ENCODE data around the gene TRPC3. TPM values are rescaled to one million over a fixed set of nuclear protein-coding genes. Genes with fewer than 3 reads are reported as not detected.
"Not testable (repeated sequence)": the region's sequence is repeated elsewhere in the genome, so short reads cannot be mapped to it uniquely, and the experiment has no call there.

Gene TRPC3
- total RNA-seq, 1 donor from 2014 or later, result 0.82 TPM

DNA sequence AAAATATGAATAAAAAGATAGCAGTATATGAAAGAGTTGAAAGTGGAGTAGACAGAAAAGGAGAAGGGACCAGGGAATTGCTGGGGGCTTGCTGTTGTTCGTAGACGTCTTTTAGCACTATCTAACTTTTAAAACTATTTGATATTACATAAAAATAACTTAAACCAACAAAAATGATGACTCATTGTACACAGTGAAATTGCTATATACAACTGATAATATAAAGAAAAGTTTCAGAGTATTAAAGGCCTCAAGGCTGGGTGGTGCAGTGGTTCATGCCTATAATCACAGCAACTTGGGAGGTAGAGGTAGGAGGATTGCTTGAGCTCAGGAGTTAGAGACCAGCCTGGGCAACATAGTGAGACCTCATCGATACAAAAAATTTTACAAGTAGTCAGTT is 5.2 kb downstream of the TRPC3 start:
- no peak for DNase-seq

- no peak for DNase-seq
These were observed 7.9 kb downstream of the TRPC3 start for GRCh38 chr4:121943941-121944340.

DNA sequence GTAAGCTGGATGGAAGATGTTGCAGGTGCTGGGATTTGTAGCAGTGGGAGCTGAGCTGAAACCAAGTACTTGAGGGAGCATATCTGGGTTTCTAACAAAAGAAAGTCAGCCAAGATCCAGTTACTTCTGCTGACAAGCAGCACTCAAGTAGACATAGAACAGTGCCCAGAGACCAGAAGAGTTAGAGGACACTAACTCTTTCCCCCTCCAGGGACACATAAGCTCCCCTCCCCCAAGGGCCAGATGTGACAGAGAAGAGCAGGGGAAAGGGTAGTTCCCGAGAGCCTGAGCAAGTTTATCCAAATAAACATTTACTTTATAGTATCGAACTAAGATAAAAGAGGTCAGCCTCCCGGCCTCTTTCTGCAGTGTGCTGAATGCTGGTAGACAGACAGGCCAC is 12.2 kb downstream of the TRPC3 start:
- DNase-seq, result no peak

DNA sequence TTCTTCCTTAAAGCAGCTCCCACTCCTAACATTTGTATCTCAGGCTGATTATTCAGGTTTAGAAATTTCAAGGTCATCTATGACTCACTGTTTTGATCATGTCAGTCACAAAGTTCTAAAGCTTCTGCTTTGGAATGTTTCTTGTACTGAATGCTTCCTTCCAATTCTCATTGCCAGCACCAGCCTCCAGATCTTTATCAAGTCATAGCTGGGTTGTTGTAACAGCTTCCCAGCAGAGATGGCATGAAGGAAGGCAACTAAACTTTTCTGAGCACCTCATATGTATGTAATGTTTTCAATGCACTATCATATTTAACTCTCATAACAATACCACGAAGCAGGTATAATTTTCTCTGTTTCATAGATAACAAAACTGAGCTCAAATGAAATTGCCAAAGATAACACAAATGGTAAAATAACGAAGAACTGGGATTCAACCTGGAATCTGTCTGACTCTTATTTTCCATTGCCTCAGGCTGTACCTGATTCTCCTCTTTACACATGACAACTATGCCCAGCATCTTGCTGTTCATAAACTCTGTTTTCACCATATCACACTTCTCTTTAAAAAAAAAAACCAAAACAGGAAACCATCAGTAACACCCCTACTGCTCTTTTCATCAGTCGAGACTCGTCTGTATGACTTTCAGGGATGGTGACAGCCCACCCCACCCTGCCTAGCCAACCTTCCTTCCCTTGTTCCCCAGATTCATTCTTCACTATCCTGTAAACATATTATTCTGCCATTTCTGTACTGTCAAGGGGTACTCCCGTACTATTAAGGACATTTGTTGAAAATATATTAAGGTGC is 13.4 kb downstream of the TRPC3 start:
- no peak for DNase-seq

- DNase-seq, result no peak
These were observed 15.8 kb downstream of the TRPC3 start for GRCh38 chr4:121936101-121936500.

DNA sequence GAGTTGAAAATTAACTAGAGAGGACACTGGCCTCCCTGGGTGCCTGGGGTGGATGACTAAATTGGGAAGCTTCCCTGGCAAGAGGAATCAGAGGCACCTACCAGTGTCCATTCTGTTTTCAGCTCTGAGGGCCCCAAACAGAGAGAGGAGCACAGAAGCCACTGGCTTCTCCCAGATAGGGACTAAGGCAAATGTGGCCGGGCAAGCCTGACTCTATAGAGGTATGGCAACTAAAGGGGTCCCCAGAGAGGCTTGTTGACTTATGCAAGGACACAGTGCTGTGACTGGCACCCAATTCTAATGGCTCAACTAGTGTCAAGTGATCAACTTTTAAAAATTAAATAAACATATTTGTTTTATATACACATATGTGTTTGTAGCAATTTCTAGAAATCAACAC is 17.2 kb downstream of the TRPC3 start:
- DNase-seq, result no peak

DNA sequence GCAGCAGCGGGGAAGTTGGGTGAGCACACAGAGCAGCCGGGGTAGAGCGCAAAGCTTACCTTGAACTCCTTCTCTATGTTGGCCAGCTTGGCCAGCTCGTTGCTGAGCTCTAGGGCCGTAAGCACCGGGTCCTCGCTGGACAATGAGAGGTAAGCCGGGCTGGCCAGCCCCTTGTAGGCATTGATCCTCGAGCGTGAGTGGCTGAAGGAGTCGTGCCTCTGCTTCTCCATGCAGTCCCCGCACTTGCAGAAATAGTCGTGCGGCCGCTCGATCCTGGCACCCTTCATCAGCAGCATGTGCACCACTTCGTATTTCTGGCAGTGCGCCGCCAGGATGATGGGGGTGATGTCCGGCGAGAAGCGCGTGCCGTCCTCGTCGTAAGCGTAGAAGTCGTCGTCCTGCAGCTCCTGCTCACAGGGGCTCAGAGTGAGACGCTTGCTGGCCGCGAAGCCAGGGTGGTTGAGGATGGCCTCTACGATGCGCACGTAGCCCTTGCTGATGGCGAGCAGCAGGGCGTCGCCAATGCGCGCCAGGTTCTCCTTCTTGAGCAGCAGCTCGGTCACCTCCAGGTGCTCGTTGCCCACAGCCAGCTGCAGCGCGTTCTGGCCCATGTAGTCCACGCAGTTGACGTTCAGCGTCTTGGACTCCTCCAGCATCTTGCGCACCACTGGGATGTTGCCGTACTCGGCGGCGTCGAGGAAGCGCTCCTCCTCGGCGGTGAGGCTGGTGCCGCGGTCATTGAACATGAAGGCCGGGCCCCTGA is 19.5 kb downstream of the TRPC3 start:
- DNase-seq, result no peak

DNA sequence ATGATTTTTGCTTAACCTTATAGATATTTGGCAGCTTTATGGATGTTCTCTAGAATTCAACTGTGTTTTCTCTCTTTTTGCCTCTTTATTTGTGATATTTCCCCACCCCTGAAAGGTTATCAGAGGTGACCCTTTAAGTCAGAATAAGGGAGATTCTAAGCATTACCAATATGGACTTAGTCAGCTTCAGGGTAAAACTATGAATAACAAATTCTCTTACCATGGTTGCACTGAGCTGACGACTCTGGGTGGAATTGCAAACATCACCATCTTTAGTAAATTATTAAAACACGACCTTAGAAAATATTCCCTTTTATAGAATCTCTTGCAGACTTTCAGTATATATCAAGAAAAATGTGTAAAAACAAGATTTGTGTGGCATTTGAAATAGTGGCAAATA is 21.6 kb downstream of the TRPC3 start:
- DNase-seq, result no peak

GRCh38 chr4:121927948-121928347 is 23.9 kb downstream of the TRPC3 start:
- no peak for DNase-seq

GRCh38 chr4:121926490-121926889 is 25.4 kb downstream of the TRPC3 start:
- not testable (repeated sequence) for DNase-seq

GRCh38 chr4:121923306-121923705 is 28.6 kb downstream of the TRPC3 start:
- DNase-seq, result no peak

- no peak for DNase-seq
These were observed 38.2 kb downstream of the TRPC3 start for GRCh38 chr4:121913667-121914066.

- DNase-seq, result no peak
These were observed 43.5 kb downstream of the TRPC3 start for GRCh38 chr4:121908346-121908745.

DNA sequence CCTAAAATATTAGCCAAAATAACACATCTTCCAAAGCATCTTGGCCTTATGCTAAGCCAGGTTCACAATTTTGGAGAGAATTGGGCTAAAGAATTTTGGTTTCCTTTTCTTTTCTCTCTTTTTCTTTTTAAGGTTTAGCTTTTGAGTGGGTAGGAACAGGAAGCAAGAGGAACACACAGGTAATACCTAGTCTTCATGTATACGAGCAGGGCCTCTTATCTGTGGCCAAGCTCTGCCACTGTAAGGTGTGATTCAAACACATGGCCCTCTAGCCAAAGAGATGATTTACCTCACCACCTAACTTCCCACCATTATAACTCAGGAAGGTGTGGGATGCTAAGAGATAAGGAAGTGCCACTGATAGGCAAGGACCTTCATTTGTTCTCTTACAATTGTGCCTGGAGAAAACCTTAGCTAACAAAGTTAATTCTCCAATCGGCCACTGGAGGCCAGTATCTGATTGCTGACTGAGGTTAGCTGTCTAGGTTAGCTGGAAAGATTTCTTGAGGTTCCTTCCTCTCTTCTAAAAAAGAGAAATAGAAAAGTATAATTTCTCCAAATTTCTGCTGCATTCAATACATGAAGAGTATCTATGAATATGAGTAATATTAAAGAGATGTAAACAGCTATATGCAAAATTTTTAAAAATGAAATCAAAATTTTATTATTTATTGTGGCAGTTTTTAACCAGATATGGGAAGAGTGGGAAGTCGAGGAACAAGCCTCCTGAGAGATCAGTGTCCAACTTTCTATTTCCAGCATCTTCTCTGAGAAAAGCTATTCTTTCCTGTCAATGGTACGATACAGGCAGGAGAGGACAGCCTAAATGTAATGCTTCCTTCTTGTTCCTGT is 51.5 kb downstream of the TRPC3 start:
- peak; percentile 75 for DNase-seq

DNA sequence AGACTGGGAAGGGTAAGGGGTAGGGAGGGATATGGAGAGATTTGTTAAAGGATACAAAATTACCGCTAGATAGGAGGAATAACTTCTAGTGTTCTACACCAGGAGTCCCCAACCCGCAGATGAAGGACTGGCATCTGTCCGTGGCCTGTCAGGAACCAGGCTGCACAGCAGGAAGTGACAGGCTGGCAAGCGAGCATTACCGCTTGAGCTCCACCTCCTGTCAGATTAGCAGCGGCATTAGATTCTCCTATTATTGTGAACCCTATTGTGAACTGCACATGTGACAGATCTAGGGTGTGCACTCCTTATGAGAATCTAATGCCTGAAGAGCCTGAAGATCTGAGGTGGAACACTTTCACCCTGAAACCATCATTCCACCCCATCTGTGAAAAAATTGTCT is 53.7 kb downstream of the TRPC3 start:
- no peak for DNase-seq

DNA sequence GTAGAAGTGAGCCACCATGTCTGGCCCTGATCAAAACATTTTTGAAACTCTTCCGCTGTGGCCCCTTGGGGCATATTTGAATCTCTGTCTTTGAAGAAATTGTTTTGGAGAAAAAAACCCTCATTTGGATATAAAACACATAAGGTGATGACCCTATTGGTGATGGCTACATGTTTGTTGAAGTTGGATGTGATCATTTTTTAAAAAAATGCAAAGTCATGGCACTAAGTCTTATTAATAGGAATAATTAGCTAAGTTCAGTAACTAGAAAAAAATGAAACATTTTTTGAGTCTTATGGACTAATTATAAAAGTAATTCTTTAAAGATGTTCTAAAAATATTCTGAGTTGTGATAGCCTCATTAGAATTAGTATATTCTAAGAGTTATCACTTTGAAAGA is 63.7 kb downstream of the TRPC3 start:
- no peak for DNase-seq

DNA sequence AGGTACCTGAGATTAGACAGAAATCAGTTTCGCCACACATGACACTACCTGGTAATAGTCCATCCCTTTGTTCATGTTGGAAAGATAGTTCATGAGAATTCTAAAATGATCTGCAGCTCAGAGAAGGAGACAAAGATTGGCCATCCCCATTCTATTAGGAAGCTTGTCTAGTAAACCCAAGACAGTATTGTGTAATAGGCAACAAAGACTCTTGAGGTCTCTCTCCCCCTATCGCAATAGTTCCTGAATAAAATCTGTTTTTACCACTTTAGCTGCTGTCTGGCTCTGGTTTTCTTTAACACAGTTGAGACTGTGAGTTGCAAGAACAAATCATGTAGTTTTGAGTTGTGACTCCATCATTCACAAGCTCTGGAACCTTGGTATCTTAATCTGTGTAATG is 66.7 kb downstream of the TRPC3 start:
- DNase-seq, result no peak

- no peak for DNase-seq
These were observed 70.7 kb downstream of the TRPC3 start for GRCh38 chr4:121881158-121881557.

- DNase-seq, result no peak
These were observed 72.7 kb downstream of the TRPC3 start for GRCh38 chr4:121879135-121879534.

DNA sequence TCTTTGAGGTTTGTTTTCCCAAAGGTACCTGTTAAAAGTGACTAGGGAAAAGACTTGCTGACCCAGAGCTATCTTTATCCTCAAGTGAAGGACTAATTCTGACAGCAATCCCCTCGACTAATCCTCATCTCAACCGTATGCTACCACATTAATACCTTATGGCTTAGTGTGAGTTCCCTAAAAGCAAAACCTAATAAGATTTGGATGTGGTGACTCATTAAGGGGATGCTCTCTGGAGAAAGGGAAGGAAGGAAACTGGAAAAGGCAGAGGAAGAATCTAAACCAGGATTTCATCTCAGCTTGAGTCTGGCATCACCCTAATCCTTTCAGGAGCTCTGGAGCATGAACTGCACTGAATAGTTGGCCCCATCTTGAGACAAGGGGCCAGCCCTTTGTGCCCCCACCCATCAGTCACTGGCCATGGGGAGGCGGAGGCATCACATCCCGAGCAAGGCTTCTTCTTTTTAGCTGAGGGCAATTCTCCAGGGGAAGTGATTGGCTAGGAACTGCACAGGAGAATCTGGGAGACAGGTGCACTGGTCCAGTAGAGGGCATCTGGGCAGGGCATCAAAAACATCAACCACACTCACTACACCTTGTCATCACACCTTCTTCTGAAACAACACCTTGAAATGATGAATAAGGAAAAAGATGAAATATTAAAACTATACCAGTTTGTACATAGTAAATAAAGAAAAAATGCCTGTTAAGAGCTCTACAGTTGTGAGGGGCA is 74.7 kb downstream of the TRPC3 start:
- DNase-seq, result no peak

GRCh38 chr4:121876070-121876469 is 75.8 kb downstream of the TRPC3 start:
- DNase-seq, result no peak

DNA sequence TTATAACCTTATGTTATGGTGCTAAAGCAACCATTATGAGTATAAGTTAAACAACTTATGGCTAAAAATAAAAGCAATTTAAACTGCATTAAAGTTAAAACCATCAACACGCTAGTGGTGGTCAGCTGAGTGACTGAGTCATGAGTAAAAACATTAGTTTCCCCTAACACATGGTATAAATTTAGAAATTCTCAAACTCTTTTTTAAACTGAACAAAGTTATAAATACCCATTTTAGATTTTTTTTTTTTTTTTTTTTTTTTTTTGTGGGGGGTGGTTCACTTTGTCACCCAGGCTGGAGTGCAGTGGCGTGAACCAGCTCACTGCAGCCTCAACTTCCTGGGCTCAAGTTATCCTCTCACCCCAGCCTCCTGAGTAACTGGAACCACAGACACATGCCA is 76.2 kb downstream of the TRPC3 start:
- no peak for DNase-seq
